ENCODE results near the gene ARHGDIB.

ARHGDIB gene

DNA sequence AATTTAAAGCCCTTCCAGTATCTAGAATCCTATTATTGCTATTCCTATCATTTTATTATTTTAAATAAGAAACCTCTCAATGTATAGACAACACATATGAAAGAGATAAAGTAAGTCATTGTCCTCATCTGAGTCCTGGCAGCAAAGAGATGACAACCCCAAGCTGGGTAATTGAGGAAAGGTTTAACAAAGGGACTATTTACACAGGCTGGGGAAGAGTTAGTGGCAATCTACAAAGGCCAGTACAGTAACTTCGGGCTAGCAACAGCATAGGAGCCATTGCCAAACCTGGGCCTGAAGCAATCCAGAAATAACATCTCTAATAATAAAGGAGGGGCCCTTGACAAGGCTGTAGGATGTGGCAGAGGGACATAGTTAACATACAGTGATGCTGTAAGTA lies 22.6 kb upstream of the ARHGDIB start:
- FAIRE-seq, result no peak
- no peak for DNase-seq (ENCODE audit: low spot score)

DNA sequence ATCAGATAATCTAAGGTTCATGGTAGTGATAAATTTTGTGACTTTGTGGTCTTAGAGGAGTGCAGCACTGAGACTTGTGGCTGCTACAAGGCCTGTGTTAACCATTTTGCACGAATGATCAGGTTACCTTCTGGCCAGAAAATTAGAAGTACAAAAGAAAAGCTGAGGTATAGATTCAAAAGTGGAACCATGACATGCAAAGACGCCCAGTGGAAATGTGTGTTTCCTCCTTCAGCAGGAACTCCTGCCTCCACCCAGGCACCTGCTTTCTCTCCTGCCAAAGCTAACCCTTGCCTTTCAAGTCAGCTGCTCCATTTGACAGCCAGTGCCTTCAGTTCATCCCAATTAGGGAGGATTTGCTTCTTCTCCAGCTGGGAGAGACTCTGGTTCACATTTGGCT lies 21.6 kb upstream of the ARHGDIB start:
- FAIRE-seq, result no peak
- DNase-seq (ENCODE audit: low spot score), result no peak

DNA sequence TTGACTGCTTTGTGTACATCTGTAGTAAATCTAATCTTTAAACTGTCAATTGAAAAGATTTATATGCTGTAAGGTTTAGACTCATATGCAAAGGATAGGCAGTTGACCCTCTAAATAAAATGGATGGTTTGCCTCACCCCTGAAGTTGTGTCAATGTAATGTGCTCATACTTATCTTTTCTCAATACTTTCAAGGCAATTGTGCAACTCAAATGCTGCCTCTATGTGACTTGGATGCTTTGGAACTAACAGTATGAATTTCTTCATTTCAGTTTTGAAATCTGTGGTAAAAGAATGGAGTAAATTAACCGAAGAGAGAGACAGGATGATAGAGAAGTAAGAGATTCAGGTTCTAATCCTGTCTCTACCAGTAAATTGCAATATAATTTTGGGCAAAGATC lies 21.2 kb upstream of the ARHGDIB start:
- DNase-seq (ENCODE audit: low spot score) (no peak), FAIRE-seq (no peak)

DNA sequence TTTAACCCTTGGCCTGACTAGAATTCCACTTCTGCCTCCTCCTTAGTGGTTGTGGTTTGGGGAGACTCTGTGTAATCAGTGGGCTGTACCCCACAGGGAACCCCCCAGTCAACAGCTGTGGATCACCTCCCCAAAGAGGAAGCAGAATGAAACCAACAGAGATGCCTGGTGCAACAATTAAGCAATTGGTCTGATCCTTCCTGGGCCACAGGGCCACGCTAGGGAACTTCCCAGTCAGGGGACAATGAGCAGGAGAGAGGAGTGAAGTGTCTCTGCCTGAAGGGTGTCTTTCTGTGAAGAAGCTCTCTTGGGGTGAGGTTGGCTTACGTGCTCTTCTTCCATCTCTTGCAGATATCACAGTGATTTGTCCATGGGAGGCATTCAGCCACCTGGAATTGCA lies 19.6 kb upstream of the ARHGDIB start:
- FAIRE-seq (no peak), DNase-seq (ENCODE audit: low spot score) (no peak)

DNA sequence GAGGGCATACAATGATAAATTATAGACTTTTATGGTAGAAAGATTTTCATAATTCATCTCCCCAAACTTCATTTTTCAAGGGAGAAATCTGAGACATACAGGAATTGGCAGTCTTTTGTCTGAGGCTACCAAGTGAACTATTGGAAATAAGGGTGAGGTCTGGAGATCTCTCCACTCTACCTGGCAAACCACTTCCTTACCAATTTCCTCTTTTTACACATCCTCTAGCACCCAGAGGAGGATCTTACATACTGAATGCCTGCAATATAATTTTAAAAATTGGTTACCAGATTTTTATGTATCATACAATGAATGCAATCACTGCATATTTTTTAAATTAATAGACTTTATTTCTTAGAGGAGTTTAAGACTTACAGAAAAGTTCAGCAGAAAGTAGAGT lies 18.1 kb upstream of the ARHGDIB start:
- FAIRE-seq, result no peak
- DNase-seq (ENCODE audit: low spot score), result no peak

DNA sequence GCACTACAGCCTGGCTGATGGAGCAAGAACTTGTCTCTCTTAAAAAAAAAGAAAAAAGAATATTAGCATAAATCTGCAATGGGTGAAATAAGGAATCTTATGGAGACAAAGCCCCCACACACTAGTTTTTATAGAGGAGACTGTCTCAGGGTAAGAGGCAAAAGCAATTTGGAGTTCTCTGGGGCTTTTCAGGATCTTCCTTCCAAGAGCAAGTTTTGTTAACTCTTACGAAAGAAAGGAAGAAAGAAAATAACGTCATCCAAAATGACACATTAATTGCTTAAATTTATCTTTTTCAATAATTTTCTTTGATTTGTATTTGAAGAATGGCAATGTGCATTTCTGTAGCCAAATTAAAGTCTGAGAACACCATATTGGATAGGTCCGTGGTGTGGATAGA lies 15.3 kb upstream of the ARHGDIB start:
- DNase-seq (ENCODE audit: low spot score) (no peak), FAIRE-seq (no peak)

DNA sequence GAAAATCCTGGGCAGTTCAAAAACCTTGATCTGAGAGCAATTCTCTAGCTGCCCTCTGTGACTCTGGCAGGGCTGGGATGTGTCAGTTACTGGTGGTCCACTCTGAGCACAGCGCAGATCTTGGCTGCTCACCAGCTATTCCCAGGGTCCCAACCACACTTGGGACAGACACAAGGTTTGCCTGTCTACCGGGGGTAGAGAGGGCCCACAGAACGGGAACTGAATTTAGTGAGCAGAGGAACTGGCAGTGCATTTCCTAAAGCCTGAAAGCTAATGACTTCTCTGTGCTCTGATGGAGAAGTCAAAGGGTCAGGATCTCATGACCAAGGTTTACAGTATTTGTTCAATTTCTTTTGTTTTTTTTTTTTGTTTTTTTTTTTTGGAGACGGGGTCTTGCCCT lies 14.1 kb upstream of the ARHGDIB start:
- no peak for FAIRE-seq
- no peak for DNase-seq (ENCODE audit: low spot score)

DNA sequence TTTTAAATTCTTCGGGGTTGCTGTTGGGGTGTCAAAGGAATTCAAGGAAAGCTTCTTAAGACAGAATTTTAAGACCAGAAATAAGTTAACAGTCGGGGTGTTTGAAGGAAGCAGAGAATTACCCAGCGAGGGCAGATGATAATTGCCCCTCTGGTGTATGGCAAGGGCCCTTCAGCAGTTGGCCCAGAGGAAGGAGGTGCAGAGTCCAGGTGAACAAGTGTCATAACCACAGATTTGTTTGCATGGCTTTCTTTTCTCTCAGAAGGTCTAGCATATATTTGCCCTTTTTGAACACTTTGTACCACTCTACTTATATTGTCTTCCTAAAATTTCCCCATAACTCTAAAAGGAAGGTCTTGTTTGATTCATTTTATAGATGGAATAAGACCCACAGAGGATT lies 13.2 kb upstream of the ARHGDIB start:
- no peak for DNase-seq (ENCODE audit: low spot score)
- FAIRE-seq, result no peak

DNA sequence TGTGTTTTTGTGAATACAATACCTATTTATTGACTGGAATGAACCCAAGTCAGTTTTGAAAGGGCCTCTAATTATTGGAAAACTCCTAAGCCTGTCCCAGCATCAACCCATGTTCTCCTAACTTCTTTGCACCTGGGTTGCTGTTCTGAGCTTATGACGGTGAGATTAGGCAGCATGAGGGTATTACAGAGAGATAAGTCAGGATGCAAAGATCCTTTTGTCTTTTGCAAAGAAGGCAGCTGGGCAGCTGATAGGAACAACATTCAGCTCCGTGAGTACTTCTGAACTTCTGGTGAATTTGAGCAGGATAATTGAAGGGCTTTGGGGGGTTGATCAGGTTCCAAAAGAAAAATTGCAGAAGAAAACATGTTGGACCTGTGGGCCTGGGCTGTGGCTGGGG lies 11.4 kb upstream of the ARHGDIB start, which contains the start of gene PDE6H:
TSS of gene PDE6H (plus strand) at position 227 of the 400 bp plus-strand sequence. CDS start 4,971 bp downstream, outside the sequence.
- no peak for FAIRE-seq

DNA sequence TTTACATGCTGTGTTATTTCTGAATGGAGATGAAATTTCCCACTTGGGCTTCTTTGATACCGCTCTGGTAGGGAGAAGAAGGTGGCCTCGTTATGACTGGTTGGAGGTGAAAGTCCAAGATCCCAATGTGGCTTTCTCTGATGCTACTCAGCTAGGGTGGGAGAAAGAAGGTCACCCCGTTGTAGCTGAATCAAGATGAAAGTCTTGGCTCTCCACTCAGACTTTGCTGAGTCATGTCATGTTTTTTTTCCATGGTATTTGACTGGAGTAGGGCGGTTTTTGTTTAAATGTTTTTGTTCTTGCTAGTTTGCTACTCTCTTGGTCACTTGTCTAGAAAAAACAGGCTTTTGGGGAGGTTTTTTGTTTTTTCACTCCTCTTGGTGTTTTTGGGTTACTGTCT lies 9.1 kb upstream of the ARHGDIB start:
- FAIRE-seq (no peak), DNase-seq (ENCODE audit: low spot score) (no peak)

More for the DNA sequence above, 11.4 kb upstream of the ARHGDIB start, which contains the start of gene PDE6H:
- no peak for DNase-seq (ENCODE audit: low spot score)

DNA sequence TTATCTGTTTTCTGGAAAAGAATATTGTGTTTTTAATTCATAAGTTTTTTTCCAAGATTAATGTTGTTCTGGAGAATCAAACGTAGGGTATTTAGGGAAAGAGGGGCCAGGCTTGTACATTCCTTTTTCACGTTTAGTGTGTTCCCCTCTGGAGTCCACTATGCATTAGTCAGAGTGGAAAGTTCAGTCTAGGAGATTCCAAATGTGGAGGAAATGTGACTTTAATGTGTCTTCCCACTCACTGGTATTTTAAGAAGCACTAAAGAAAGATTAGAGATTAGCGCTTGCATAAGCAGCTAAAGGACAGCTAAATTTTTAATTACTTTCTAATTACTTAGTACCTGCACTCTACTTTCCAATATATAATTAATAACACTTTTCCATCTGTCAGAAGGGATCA lies 7.1 kb upstream of the ARHGDIB start:
- DNase-seq (ENCODE audit: low spot score), result no peak
- no peak for FAIRE-seq

DNA sequence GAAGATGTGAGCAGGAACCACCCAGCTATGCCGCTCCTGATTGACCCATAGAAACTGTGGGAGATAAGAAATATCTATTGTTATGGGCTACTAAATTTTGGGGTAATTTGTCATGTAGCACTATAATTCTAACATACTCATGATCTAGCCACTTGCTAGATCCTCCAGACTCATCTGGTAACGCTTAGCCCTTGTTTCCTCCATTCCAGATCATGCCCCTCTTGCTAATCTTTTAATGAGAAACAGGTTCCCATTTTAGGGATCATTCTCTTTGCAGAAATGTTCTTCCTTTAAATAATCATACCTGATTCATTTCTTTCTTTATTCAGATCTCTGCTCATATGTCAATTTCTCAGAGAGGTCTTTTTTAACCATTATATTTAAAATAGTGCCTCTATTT lies 3.8 kb upstream of the ARHGDIB start:
- no peak for DNase-seq (ENCODE audit: low spot score)
- no peak for FAIRE-seq

DNA sequence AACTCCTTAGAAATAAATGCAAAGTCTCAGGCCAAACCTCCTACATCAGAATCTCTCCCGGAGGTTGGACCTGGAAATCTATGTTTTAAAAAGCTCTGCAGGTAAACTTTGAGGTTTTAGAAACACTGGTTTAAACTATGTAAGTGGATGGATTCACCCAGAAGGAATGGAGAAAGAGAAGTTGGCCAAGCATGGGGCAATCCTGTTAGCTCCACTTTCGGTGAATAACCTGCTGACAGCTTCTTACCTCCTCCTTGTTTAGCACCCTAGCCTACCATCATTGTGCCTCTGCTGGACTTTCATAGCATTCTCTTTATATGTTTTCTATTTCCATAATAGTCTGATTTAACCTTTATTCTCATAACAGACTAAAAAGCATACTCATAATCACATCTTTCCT lies 3.0 kb upstream of the ARHGDIB start:
- no peak for DNase-seq (ENCODE audit: low spot score)
- no peak for FAIRE-seq

DNA sequence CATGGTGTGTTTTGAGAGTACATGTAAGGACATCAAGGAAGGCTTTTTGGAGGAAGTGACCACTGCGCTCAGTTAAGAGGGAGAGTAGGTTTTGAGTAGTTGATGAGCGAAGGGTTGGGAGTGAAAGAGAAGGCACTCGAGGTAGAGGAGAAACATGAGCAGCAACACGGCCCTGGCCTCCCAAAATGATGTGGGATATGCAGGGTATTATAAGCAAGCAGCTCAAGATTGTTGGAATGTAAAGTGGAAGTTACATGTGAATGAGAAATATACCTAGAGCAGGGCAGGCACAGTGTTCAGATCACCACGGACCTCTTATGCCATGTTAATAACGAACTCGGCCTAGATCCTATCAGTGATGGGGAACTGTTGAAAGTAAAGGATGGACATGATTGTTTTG lies 2.1 kb upstream of the ARHGDIB start:
- no peak for FAIRE-seq
- no peak for DNase-seq (ENCODE audit: low spot score)

DNA sequence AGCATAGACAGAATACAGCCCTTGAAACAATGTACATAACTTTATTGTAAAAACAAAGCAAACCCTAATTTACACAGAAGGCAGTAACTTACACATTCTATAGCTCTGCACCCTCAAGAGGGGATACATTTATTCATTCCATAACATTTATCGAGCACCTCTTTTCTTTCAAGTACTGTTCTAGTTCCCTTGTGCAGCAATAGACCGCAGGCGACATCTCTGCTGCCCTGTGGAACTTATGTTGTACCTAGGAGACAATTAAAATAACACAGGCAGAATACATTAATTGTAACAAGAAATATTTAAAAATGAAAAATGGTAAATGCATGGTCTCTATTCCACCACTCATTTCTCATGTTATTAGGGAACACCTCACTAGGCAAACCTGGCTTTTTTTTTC lies 1.4 kb upstream of the ARHGDIB start:
- no peak for FAIRE-seq
- no peak for DNase-seq (ENCODE audit: low spot score)

DNA sequence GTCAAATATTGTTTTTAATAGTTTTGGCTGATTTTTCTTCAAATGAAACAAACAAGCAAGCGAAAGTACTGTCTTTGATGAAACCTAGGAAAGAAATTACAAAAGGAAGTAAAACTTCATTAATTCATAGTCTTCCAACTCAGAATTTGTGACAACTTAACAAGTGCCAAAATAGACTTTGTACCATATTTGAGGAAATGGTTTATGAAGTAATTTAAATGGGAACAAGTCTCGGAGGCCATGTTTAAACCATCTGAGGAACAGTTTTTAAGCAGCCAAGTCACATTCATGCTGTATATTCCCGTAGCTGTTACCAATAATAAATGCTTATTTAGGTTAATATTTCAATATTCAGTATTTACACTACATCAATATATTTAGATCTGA lies 745 bp upstream of the ARHGDIB start:
- no peak for DNase-seq (ENCODE audit: low spot score)
- no peak for FAIRE-seq

DNA sequence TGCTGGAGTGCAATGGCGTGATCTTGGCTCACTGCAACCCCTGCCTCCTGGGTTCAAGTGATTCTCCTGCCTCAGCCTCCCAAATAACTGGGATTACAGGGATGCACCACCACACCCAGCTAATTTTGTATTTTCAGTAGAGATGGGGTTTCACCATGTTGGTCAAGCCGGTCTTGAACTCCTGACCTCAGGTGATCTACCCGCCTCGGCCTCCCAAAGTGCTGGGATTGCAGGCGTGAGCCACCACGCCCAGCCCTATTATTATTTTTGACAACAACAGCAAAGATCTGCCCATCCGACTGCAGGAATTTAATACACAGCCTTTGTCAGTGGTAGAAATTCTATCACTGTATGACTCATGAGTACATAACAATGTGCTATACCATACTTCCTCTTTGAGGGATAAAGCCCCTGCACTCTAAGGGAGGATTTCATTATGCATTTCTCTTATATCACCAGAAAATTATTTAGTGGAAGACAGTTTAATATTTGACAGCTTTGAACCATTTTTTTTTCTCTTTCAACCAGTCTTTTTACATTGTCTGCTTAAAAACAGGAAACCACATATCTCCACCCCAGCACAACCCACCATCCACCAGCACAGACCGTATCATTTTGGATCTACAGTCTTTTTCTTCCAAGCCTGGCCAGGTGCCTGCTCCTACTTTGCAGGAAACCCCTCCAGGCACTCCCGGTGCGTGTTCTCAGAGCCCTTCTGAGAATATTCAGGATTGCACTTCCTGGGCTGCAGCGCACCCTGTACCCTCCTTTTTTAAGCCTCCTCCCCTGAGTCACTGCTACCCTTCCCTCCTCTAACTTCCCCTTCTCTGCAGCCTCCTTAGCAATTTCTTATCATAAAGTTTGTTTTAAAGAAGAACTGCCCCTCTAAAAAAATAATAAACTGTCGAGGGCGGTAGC lies 594 bp downstream of the ARHGDIB start:
- peak; percentile 38 for DNase-seq (ENCODE audit: low spot score)
- no peak for FAIRE-seq

DNA sequence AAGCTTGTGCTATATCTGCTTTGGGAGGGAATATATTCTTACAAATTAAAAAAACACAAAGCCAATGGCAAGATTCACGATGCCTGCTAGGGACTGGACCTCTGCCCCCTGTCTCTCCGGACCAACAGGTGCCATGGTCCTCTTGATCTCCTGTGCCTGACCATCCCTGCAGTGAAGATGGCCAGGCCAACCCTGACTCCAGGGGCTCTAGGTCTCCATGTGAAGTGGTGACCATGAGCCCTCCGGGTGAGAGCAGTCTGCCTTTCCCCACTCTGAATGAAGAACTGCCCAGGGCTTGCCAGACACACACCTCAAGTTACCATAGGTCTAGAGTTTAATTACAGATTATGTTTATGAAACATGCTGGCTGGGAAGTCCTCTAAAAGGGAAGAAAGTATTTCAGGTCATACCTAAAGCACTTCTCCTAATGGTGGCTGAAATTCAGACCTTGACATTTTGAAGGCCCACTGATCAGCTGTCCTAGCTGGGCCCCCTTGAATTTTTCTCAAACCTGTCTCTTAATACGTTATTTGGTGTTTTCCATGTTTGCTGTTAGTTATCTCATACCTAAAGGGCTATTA lies 1.4 kb downstream of the ARHGDIB start:
- no peak for FAIRE-seq

DNA sequence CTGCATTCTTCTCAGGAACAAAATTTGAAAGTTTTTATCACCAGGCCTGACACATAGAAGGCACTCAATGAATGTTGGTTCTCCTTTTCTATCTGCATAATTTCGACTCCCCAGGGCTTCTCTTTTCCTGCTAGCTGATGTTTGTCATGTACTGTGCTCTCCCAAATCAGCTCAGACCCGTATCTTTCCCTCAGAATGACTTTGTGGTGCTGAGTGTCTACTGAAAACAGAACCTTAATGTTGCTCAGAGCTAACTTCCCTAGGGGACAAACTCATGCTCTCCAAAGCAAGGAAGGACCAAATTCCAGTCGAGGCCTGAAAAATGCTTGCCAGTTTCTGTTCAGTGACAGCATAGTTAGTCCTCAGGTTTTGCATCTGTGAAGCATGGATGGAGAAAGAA lies 1.9 kb downstream of the ARHGDIB start:
- FAIRE-seq (no peak), DNase-seq (ENCODE audit: low spot score) (no peak)

More for the DNA sequence above, 1.4 kb downstream of the ARHGDIB start:
- DNase-seq (ENCODE audit: low spot score), result no peak

DNA sequence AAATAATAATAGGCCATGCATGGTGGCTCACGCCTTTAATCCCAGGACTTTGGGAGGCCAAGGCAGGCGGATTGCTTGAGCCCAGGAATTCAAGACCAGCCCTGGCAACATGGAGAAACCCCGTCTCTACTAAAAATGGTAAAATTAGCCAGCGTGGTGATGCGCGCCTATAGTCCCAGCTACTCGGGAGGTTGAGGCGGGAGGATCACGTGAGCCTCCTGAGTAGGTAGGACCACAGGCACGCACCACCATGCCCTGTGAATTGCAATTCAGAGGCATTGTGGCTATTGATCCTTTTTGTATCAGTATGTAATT lies 2.3 kb downstream of the ARHGDIB start:
- no peak for DNase-seq (ENCODE audit: low spot score)
- no peak for FAIRE-seq

DNA sequence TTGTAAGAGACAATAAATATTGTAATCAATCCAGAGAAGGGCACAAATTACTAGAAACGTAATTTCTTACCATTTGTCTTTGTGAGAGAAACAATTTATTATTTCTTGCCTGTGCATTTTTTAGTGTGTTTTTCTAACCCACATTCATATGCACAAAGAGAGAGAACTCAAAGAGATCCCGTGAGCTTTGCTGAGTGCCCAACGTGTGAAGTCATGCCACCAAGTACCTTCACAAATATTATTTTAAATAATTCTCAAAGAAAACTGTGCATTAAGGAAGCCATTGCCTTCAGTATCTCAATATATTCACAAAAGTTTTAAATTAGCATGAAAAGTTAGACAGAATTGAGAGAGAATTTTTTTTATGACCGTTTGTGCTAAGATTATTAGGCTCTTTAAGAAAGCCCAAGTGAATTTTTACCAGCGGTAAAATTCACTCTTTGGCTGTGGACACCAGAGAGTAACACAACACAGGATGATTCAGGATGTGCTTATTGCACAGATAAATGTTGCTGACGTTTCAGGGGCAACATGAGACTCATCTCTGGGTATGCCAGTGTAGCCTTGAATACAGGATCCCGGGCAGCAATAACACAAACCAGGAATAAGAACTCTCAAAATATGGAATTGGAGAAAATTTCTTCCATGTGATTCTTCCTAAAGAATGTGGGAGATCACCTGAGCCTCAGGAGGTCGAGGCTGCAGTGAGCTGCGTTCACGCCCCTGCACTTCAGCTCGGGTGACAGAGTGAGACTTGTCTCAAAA lies 2.9 kb downstream of the ARHGDIB start:
- FAIRE-seq, result peak; percentile 70
- DNase-seq (ENCODE audit: low spot score), result no peak

DNA sequence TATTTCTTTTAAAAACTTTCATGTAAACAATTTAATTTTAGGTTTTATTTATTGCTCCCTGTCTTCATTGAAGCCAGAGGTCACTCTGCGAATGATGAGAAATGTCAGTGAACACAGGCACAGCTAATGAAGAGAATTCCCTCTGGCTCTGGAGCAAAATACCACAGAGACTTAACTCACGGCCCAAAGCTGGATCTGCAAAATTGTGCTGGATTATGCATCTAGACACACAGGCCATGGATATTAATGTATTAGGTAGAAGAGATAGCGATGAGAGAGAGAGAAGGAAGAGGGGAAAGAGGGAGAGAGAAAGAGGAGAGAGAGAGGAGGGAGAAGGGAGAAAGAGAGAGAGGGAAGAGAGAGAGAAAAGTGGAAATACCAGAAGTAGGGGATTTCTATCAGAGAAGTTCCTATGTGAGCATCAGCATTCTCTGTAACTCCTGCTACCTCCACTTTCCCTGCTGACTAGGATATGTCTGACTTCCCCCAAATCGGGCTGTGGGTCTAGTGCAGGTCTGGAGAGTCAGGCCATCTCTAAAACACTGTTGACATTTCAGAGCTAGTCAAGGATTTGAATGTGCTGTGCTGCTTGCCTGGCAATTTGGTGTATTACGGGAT lies 3.7 kb downstream of the ARHGDIB start:
- peak; percentile 30 for FAIRE-seq
- DNase-seq (ENCODE audit: low spot score), result no peak

All from urothelium cell line (cell line).